Brain microvascular endothelial cell (primary cell): ENCODE data around the gene RBM19.
A peak's percentile ranks its signal among the peaks of the same experiment; 100 is the strongest.
"Not testable (repeated sequence)": the region's sequence is repeated elsewhere in the genome, so short reads cannot be mapped to it uniquely, and the experiment has no call there.

ENCODE experiments used
- DNase-seq: peaks from one replicate; pipeline ENCODE4 v3.0.0-alpha.2; 2020
- H3K27ac ChIP-seq: fragments of 250-450 bp; sonication (Bioruptor Pico); 2 replicates; pipeline ENCODE4 v1.5.1; 2020; ENCODE audit warnings: mild to moderate bottlenecking, moderate library complexity
- H3K27me3 ChIP-seq: fragments of 250-450 bp; sonication (Bioruptor Pico); replicated peaks from 2 replicates; pipeline ENCODE4 v1.5.1; 2020; ENCODE audit warnings: mild to moderate bottlenecking
- H3K36me3 ChIP-seq: fragments of 250-450 bp; sonication (Bioruptor Pico); replicated peaks from 2 replicates; pipeline ENCODE4 v1.5.1; 2020; ENCODE audit warnings: mild to moderate bottlenecking
- H3K4me3 ChIP-seq: 2 replicates; pipeline ENCODE4 v1.5.1; 2011; ENCODE audit warnings: low read depth, mild to moderate bottlenecking, control low read depth, low read length, moderate library complexity
- CTCF ChIP-seq: IDR thresholded peaks from 2 replicates; pipeline ENCODE4 v1.5.1; 2011; ENCODE audit warnings: low read depth, mild to moderate bottlenecking, moderate library complexity, low read length, control low read depth, inconsistent platforms; ENCODE audit errors: missing control alignments
- in situ Hi-C: cut with HindIII; loops from 2 replicates; pipeline ENCODE4 v1.10.0; 2017; ENCODE audit warnings: low sequenced_read_pairs, low pct_ligation_motif_present

RBM19 gene

GRCh38 chr12:113905829-113906228, 60.3 kb downstream of the RBM19 start:
- H3K27ac ChIP-seq: no peak overlapping the region
- in situ Hi-C loops: no loop called here
- TF ChIP-seq CTCF: no peak
- no peak overlapping the region for H3K4me3 ChIP-seq
- no peak for DNase-seq
- no peaks in the 10 kb centered on the region for H3K27me3 ChIP-seq
- no peaks in the 10 kb centered on the region for H3K36me3 ChIP-seq

DNA sequence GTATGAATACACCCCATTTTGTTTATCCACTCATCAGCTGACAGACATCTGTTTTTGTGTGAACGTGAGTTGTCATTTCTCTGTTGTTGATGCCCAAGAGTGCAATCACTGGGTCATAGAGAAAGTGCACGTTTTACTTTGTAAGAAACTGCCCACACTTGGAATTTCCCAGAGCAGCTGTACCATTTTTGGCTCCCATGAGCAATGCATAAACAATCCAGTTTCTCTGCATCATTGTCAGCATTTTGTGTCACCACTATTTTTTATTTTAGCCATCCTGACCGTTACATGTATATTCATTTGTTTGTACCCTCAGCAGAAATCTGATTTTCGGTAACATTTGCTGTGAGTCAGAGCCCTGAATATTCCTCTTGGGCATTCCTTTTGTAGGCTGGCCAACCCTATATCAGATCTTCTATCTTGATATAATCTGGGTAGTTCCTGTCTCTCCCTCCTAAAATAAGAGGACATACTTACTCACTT, 62.7 kb downstream of the RBM19 start:
- no peak overlapping the region for H3K27ac ChIP-seq
- peak; percentile 63 for DNase-seq
- in situ Hi-C loops: no loop called here
- no peaks in the 10 kb centered on the region for H3K36me3 ChIP-seq
- no peaks in the 10 kb centered on the region for H3K27me3 ChIP-seq
- no peak overlapping the region for H3K4me3 ChIP-seq
- no peak for TF ChIP-seq CTCF

GRCh38 chr12:113901319-113901718, 64.8 kb downstream of the RBM19 start:
- H3K4me3 ChIP-seq, H3K27ac ChIP-seq, H3K27me3 ChIP-seq, H3K36me3 ChIP-seq, in situ Hi-C loops, DNase-seq: not testable (repeated sequence)

GRCh38 chr12:113900716-113901115, 65.4 kb downstream of the RBM19 start:
- TF ChIP-seq CTCF: no peak
- H3K4me3 ChIP-seq: no peak overlapping the region
- H3K27me3 ChIP-seq: no peaks in the 10 kb centered on the region
- no peak for DNase-seq
- H3K27ac ChIP-seq: no peak overlapping the region
- H3K36me3 ChIP-seq: no peaks in the 10 kb centered on the region
- in situ Hi-C loops: no loop called here

- H3K27me3 ChIP-seq: no peaks in the 10 kb centered on the region
- H3K27ac ChIP-seq: no peak overlapping the region
- no peak for TF ChIP-seq CTCF
- H3K4me3 ChIP-seq: no peak overlapping the region
- H3K36me3 ChIP-seq: no peaks in the 10 kb centered on the region
- no peak for DNase-seq
- in situ Hi-C loops: no loop called here
Observed at GRCh38 chr12:113899561-113900471, 66.3 kb downstream of the RBM19 start.

GRCh38 chr12:113899042-113899560, 67.0 kb downstream of the RBM19 start:
- Histone ChIP-seq H3K4me3 (no peak overlapping the region), H3K36me3 (no peaks in the 10 kb centered on the region), H3K27me3 (no peaks in the 10 kb centered on the region), H3K27ac (no peak overlapping the region)
- no peak for TF ChIP-seq CTCF
- in situ Hi-C loops: no loop called here
- no peak for DNase-seq
